Lower lobe of right lung (tissue), 2 donors: Measurements from ENCODE around the gene ZNF143. TPM values are rescaled to one million over a fixed set of nuclear protein-coding genes. Genes with fewer than 3 reads are reported as not detected.

ENCODE experiments used
- ATAC-seq, 2 donors: fragments of 200-7000 bp; cut with Tn5 transposase; one replicate each; pipeline ENCODE4 v1.9.1; 2020 to 2022; ENCODE audit warnings: mild to moderate bottlenecking in 2 of 2, moderate library complexity in 2 of 2
- DNase-seq: peaks from one replicate; pipeline ENCODE4 v3.0.0-alpha.2; 2020
- H3K27ac ChIP-seq: fragments of 200-600 bp; one replicate; pipeline ENCODE4 v1.8.0; 2022
- H3K27me3 ChIP-seq: fragments of 200-600 bp; one replicate; pipeline ENCODE4 v1.8.0; 2022; ENCODE audit warnings: low read depth
- H3K36me3 ChIP-seq: fragments of 200-600 bp; one replicate; pipeline ENCODE4 v1.8.0; 2022; ENCODE audit warnings: mild to moderate bottlenecking
- H3K4me1 ChIP-seq: fragments of 200-600 bp; one replicate; pipeline ENCODE4 v1.8.0; 2022
- H3K4me3 ChIP-seq: fragments of 200-600 bp; one replicate; pipeline ENCODE4 v1.8.0; 2022; ENCODE audit warnings: mild to moderate bottlenecking
- H3K9me3 ChIP-seq: fragments of 200-600 bp; one replicate; pipeline ENCODE4 v1.8.0; 2022
- intact Hi-C: fragments of 100-400 bp; cut with DNase I; formaldehyde crosslinking; loops from one replicate; pipeline ENCODE4 v1.11.0; 2022
- total RNA-seq: library from RNA; stranded (reverse); fragmentation: NEBNext Ultra II Directional; extraction: Animal tissue kit (Norgen Biotek cat#: 25700); gene quantifications from one replicate; pipeline ENCODE4 v1.2.1, GENCODE V29; 2021
- TF ChIP-seq, protein P1 (sequence below): fragments of 200-600 bp; IDR thresholded peaks from one replicate; pipeline ENCODE4 v1.8.0; 2022; ENCODE audit warnings: antibody characterized with exemption, mild to moderate bottlenecking
- donor health status: DM: no; HTN: yes; CAD: no; lungs with severe emphysema.

The ZNF143 gene
- total RNA-seq, 1 donor from 2014 or later: 34.0 TPM

DNA sequence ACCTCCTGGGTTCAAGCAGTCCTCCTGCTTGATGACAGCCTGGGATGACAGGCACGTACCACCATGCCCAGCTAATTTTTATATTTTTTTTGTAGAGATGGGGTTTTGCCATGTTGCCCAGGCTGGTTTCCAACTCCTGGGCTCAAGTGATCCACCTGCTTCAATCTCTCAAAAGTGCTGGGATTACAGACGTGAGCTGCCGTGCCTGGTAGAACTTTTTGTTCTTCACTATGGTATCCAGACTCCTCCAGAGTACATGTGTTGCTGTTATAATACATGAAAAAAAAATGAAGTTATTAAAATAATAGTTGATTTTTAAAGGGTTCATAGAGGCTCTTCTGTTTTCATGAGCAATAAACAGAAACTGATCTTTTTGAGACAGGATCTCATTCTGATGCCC lies 29.6 kb downstream of the ZNF143 start:
- Histone ChIP-seq H3K36me3 (peaks cover 84% of the 10 kb centered on the region), H3K9me3 (no peaks in the 10 kb centered on the region), H3K4me3 (no peak overlapping the region), H3K27me3 (no peaks in the 10 kb centered on the region), H3K27ac (no peak overlapping the region), H3K4me1 (no peaks in the 10 kb centered on the region)
- TF ChIP-seq, protein P1, sequence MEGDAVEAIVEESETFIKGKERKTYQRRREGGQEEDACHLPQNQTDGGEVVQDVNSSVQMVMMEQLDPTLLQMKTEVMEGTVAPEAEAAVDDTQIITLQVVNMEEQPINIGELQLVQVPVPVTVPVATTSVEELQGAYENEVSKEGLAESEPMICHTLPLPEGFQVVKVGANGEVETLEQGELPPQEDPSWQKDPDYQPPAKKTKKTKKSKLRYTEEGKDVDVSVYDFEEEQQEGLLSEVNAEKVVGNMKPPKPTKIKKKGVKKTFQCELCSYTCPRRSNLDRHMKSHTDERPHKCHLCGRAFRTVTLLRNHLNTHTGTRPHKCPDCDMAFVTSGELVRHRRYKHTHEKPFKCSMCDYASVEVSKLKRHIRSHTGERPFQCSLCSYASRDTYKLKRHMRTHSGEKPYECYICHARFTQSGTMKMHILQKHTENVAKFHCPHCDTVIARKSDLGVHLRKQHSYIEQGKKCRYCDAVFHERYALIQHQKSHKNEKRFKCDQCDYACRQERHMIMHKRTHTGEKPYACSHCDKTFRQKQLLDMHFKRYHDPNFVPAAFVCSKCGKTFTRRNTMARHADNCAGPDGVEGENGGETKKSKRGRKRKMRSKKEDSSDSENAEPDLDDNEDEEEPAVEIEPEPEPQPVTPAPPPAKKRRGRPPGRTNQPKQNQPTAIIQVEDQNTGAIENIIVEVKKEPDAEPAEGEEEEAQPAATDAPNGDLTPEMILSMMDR: no peak
- intact Hi-C loops: no loop called here
- DNase-seq (no peak), ATAC-seq (no peak)

DNA sequence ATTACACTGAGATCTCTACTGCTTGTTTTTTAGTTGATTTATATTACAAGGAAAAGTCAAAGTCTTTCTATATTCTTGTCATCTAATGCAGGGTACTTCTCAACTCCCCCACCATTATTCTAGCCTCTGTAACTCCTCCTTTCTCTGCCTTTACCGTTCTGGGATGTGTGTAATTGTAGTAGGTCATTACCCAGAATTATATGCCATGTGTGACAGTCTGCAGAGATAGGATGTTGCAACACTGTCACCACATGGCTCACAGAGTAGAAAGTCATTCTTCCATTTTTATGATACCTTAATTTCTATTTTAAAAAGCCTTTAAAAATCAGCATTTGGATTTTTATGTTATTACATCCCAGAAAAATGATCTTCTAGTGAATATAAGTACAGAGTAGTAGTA lies 32.7 kb downstream of the ZNF143 start:
- Histone ChIP-seq H3K9me3 (no peaks in the 10 kb centered on the region), H3K36me3 (peaks cover 91% of the 10 kb centered on the region), H3K27ac (no peak overlapping the region), H3K4me3 (no peak overlapping the region), H3K4me1 (no peaks in the 10 kb centered on the region), H3K27me3 (no peaks in the 10 kb centered on the region)
- TF ChIP-seq, protein P1: no peak
- DNase-seq: no peak
- intact Hi-C loops: no loop called here
- ATAC-seq: no peak

DNA sequence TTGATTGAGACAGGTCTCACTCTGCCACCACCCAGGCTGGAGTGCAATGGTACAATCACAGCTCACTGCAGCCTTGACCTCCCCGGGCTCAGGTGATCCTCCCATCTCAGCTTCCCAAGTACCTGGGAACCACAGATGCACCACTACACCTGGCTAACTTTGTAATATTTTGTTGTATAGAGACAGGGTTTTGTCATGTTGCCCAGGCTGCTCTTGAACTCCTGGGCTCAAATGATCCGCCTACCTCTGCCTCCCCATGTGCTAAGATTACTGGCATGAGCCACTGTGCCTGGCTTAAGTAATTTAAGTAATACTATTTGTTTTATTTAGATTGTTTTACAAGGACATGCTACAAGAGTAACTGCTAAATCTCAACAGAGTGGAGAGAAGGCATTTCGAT lies 33.5 kb downstream of the ZNF143 start:
- ATAC-seq (no peak), DNase-seq (no peak)
- Histone ChIP-seq H3K27ac (no peak overlapping the region), H3K36me3 (peaks cover 91% of the 10 kb centered on the region), H3K4me1 (no peaks in the 10 kb centered on the region), H3K27me3 (no peaks in the 10 kb centered on the region), H3K4me3 (no peak overlapping the region), H3K9me3 (no peaks in the 10 kb centered on the region)
- TF ChIP-seq, protein P1: no peak
- intact Hi-C loops: no loop called here

DNA sequence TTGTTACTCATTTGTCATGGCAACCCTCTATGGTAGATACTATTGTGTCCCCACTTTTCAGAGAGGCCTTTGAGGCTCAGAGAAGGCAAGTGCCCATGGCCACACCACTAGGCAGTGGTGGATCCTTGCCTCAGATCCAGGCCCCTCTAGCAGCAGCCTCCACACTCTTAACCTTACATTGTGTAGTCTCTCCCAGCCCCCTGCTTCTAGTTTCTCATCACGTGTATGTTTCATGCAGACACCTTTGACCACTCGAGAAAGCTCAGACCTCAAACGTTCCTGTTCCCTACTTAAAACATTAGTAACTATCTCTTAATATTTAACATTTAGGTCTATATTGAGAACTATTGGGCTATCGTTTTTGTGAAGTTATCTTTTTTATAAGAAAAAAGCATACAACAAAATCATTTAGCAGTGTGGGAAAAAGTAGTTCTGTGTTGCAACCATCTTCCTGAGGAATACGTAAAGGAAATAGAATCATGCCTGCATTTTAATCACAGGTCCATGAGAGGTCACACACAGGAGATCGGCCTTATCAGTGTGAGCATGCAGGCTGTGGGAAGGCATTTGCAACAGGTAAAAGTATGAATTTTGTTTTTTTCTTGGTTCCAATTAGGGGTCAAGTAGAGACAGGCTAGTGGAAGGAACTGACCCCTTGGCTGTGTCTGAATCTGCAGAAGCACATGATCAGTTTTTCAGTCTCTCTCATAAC lies 35.1 kb downstream of the ZNF143 start:
- H3K4me3 ChIP-seq: no peak overlapping the region
- intact Hi-C loops: no loop called here
- peaks cover 93% of the 10 kb centered on the region for H3K36me3 ChIP-seq

DNA sequence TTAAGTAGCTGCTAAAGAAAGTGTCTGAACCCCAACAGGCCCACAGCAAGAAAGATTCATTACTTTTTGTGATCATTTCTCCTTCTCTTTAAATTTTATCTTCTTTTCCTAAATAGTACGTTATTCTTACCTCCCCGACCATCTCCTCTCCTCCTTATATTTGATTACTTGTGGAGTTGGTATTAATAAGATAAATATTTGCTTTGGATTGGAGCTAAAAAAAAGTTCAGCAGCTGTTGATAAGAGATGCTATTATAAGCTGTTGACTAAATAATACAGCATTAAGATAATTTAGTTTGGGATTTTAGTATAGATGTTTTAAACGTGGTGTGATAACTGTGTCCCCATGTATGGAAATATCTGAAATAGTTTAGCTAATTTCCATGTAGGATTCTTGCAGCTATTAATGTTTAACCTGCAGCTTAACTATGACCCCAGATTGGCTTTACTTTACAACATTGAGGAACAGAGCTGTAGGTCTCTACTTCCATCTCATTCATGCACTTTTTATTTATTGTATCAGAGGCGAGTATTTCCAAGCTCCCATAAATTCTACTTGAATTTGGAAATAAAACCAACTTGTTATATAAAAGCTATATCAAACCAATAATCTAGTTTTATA lies 37.8 kb downstream of the ZNF143 start:
- TF ChIP-seq, protein P1: no peak
- DNase-seq (no peak), ATAC-seq (no peak)
- Histone ChIP-seq H3K27me3 (no peaks in the 10 kb centered on the region), H3K4me1 (no peaks in the 10 kb centered on the region), H3K27ac (no peak overlapping the region), H3K9me3 (no peaks in the 10 kb centered on the region), H3K4me3 (no peak overlapping the region), H3K36me3 (peaks cover 97% of the 10 kb centered on the region)
- intact Hi-C loops: no loop called here

More for the DNA sequence above, 35.1 kb downstream of the ZNF143 start:
- Histone ChIP-seq H3K27me3 (no peaks in the 10 kb centered on the region), H3K27ac (no peak overlapping the region), H3K9me3 (no peaks in the 10 kb centered on the region), H3K4me1 (no peaks in the 10 kb centered on the region)
- ATAC-seq (no peak), DNase-seq (no peak)
- TF ChIP-seq, protein P1: no peak
